Vagina (tissue), 2 donors: Measurements from ENCODE around the gene TNNT1. TPM values are rescaled to one million over a fixed set of nuclear protein-coding genes. Genes with fewer than 3 reads are reported as not detected.
"Not testable (repeated sequence)": the region's sequence is repeated elsewhere in the genome, so short reads cannot be mapped to it uniquely, and the experiment has no call there.

ENCODE experiments used
- DNase-seq, 2 donors: peaks; one replicate each; pipeline ENCODE4 v3.0.0-alpha.2; 2017; ENCODE audit errors: extremely low spot score in 2 of 2
- H3K27ac ChIP-seq: fragments of 200-600 bp; sonication (generic); one replicate; pipeline ENCODE4 v1.5.1; 2019
- H3K27me3 ChIP-seq: fragments of 200-600 bp; sonication (generic); one replicate; pipeline ENCODE4 v1.5.1; 2019
- H3K36me3 ChIP-seq, 2 donors: fragments of 200-600 bp; sonication (generic); one replicate each; pipeline ENCODE4 v1.5.1; 2017 to 2019
- H3K4me1 ChIP-seq: fragments of 200-600 bp; sonication (generic); one replicate; pipeline ENCODE4 v1.5.1; 2019
- H3K4me3 ChIP-seq, 2 donors: fragments of 200-600 bp; sonication (generic); 1 replicate in 1 of 2; 2 replicates in 1 of 2; pipeline ENCODE4 v1.5.1; 2016 to 2019
- H3K9me3 ChIP-seq: fragments of 200-600 bp; sonication (generic); one replicate; pipeline ENCODE4 v1.5.1; 2019
- CTCF ChIP-seq, 3 experiments: fragments of 450-650 bp in 2 of 3; fragments of 200-600 bp in 1 of 3; sonication (generic) in 1 of 3; IDR thresholded peaks; one replicate each; pipeline ENCODE4 v1.5.1; 2017 to 2019; ENCODE audit warnings: antibody characterized with exemption in 3 of 3, mild to moderate bottlenecking in 2 of 3, moderate library complexity in 2 of 3
- POLR2A ChIP-seq, 2 donors: fragments of 450-650 bp; IDR thresholded peaks; one replicate each; pipeline ENCODE4 v1.6.1; 2017; ENCODE audit warnings: antibody characterized with exemption in 2 of 2, mild to moderate bottlenecking in 2 of 2, moderate library complexity in 2 of 2
- POLR2AphosphoS5 ChIP-seq, 2 donors: sonication (generic); formaldehyde crosslinking; IDR thresholded peaks; one replicate each; pipeline ENCODE4 v1.9.0; 2017; ENCODE audit warnings: antibody characterized with exemption in 2 of 2, mild to moderate bottlenecking in 2 of 2, low read depth in 1 of 2; ENCODE audit not compliant: insufficient read depth in 1 of 2
- intact Hi-C: fragments of 100-400 bp; cut with DNase I; formaldehyde crosslinking; loops from one replicate; pipeline ENCODE4 v1.15.1; 2023
- total RNA-seq: library from RNA; depleted of rRNA; stranded (reverse); fragments of >200 nt; gene quantifications from one replicate; pipeline ENCODE4 v1.2.3, GENCODE V29; 2016

TNNT1 gene
- total RNA-seq, 1 donor from 2014 or later = 9.1 TPM

- no peaks in the 10 kb centered on the region for H3K27me3 ChIP-seq
- H3K36me3 ChIP-seq = no peaks in the 10 kb centered on the region
- no peak within 1 kb of the TSS for H3K27ac ChIP-seq
- intact Hi-C loops = no loop called here
- H3K9me3 ChIP-seq = no peaks in the 10 kb centered on the region
- TF ChIP-seq CTCF (IDR thresholded peaks at IDR 0.05) = no peak
- TF ChIP-seq POLR2AphosphoS5 (IDR thresholded peaks at IDR 0.05; ENCODE audit: insufficient read depth in 1 of 2, low read depth in 1 of 2) = no peak
- TF ChIP-seq POLR2A (IDR thresholded peaks at IDR 0.05) = no peak
- H3K4me3 ChIP-seq = no peak within 1 kb of the TSS
- DNase-seq = no peak
- H3K4me1 ChIP-seq = peaks cover 26% of the 10 kb centered on the region
Observed at GRCh38 chr19:55157064-55157908, 8.3 kb upstream of the TNNT1 start, which contains the start of gene TNNI3. Gene TNNI3, minus strand, starts transcription at chr19:55157732. Its CDS starts 143 bp downstream, at chr19:55157589.

- Histone ChIP-seq H3K36me3 (no peaks in the 10 kb centered on the region), H3K27ac (no peak overlapping the region), H3K27me3 (no peaks in the 10 kb centered on the region), H3K4me1 (peaks cover 26% of the 10 kb centered on the region), H3K9me3 (no peaks in the 10 kb centered on the region), H3K4me3 (no peak overlapping the region)
- no peak for TF ChIP-seq POLR2A (IDR thresholded peaks at IDR 0.05)
- TF ChIP-seq POLR2AphosphoS5 (IDR thresholded peaks at IDR 0.05; ENCODE audit: insufficient read depth in 1 of 2, low read depth in 1 of 2) = no peak
- TF ChIP-seq CTCF (IDR thresholded peaks at IDR 0.05) = no peak
- intact Hi-C loops = no loop called here
- no peak for DNase-seq
Observed at GRCh38 chr19:55156202-55157063, 7.4 kb upstream of the TNNT1 start.

- H3K9me3 ChIP-seq, H3K36me3 ChIP-seq, H3K4me3 ChIP-seq, DNase-seq, H3K27ac ChIP-seq, intact Hi-C loops, H3K27me3 ChIP-seq: not testable (repeated sequence)
- H3K4me1 ChIP-seq = peaks cover 26% of the 10 kb centered on the region
Observed at GRCh38 chr19:55155784-55156183, 6.8 kb upstream of the TNNT1 start.

GRCh38 chr19:55153652-55154264 lies 4.8 kb upstream of the TNNT1 start:
- H3K4me3 ChIP-seq = no peak overlapping the region
- intact Hi-C loops = no loop called here
- no peak for DNase-seq
- H3K27me3 ChIP-seq = no peaks in the 10 kb centered on the region
- TF ChIP-seq CTCF (IDR thresholded peaks at IDR 0.05) = no peak
- TF ChIP-seq POLR2A (IDR thresholded peaks at IDR 0.05) = no peak
- TF ChIP-seq POLR2AphosphoS5 (IDR thresholded peaks at IDR 0.05; ENCODE audit: insufficient read depth in 1 of 2, low read depth in 1 of 2) = no peak
- H3K4me1 ChIP-seq = peaks cover 10% of the 10 kb centered on the region
- no peaks in the 10 kb centered on the region for H3K9me3 ChIP-seq
- H3K36me3 ChIP-seq = no peaks in the 10 kb centered on the region
- no peak overlapping the region for H3K27ac ChIP-seq

GRCh38 chr19:55152017-55152416 lies 3.0 kb upstream of the TNNT1 start:
- Histone ChIP-seq H3K36me3 (no peaks in the 10 kb centered on the region), H3K9me3 (no peaks in the 10 kb centered on the region), H3K27me3 (no peaks in the 10 kb centered on the region), H3K4me3 (no peak overlapping the region), H3K27ac (no peak overlapping the region), H3K4me1 (peaks cover 9% of the 10 kb centered on the region)
- intact Hi-C loops = no loop called here
- no peak for TF ChIP-seq POLR2AphosphoS5 (IDR thresholded peaks at IDR 0.05; ENCODE audit: insufficient read depth in 1 of 2, low read depth in 1 of 2)
- TF ChIP-seq POLR2A (IDR thresholded peaks at IDR 0.05) = no peak
- no peak for TF ChIP-seq CTCF (IDR thresholded peaks at IDR 0.05)
- DNase-seq = no peak
